Spleen (tissue), 11 donors: ENCODE results near the gene DTNB. TPM values are rescaled to one million over a fixed set of nuclear protein-coding genes. Genes with fewer than 3 reads are reported as not detected.
"Not testable (repeated sequence)": the region's sequence is repeated elsewhere in the genome, so short reads cannot be mapped to it uniquely, and the experiment has no call there.

Experiments
- DNase-seq: peaks from one replicate; pipeline ENCODE4 v3.0.0-alpha.2; 2020
- H3K27ac ChIP-seq, 8 donors: fragments of 200-600 bp; sonication (generic) in 7 of 8; 1 replicate in 4 of 8; 2 replicates in 4 of 8; pipeline versions ENCODE4 v1.5.0 to v1.8.0; 2016 to 2021; ENCODE audit warnings: inconsistent platforms in 4 of 8, mild to moderate bottlenecking in 4 of 8, moderate library complexity in 1 of 8
- H3K27me3 ChIP-seq, 7 donors: fragments of 200-600 bp; sonication (generic) in 6 of 7; replicated peaks in 1 of 7; 1 replicate in 4 of 7; 2 replicates in 3 of 7; pipeline versions ENCODE4 v1.5.0 to v1.8.0; 2016 to 2021; ENCODE audit warnings: inconsistent platforms in 3 of 7, mild to moderate bottlenecking in 1 of 7
- H3K36me3 ChIP-seq, 6 donors: fragments of 200-600 bp; sonication (generic) in 5 of 6; 1 replicate in 4 of 6; 2 replicates in 2 of 6; pipeline versions ENCODE4 v1.5.0 to v1.8.0; 2016 to 2021; ENCODE audit warnings: inconsistent platforms in 2 of 6
- H3K4me1 ChIP-seq, 6 donors: fragments of 200-600 bp; sonication (generic) in 5 of 6; 1 replicate in 3 of 6; 2 replicates in 3 of 6; pipeline versions ENCODE4 v1.5.0 to v1.8.0; 2016 to 2021; ENCODE audit warnings: inconsistent platforms in 3 of 6
- H3K4me3 ChIP-seq, 8 donors: fragments of 200-600 bp; sonication (generic) in 7 of 8; 1 replicate in 4 of 8; 2 replicates in 4 of 8; pipeline versions ENCODE4 v1.5.0 to v1.8.0; 2016 to 2021; ENCODE audit warnings: inconsistent platforms in 4 of 8, mild to moderate bottlenecking in 4 of 8, moderate library complexity in 2 of 8
- H3K9me3 ChIP-seq, 8 donors: fragments of 200-600 bp; sonication (generic) in 7 of 8; 1 replicate in 4 of 8; 2 replicates in 4 of 8; pipeline versions ENCODE4 v1.5.0 to v1.8.0; 2016 to 2021; ENCODE audit warnings: inconsistent platforms in 4 of 8
- CTCF ChIP-seq, 11 experiments: fragments of 200-600 bp in 7 of 11; fragments of 450-650 bp in 4 of 11; sonication (generic) in 4 of 11; IDR thresholded peaks in 8 of 11; conservative IDR thresholded peaks in 3 of 11; 1 replicate in 7 of 11; 2 replicates in 4 of 11; pipeline versions ENCODE4 v1.4.0 to v1.8.0; 2016 to 2021; ENCODE audit warnings: antibody characterized with exemption in 11 of 11, inconsistent platforms in 4 of 11, mild to moderate bottlenecking in 1 of 11
- POLR2A ChIP-seq, 3 donors: fragments of 450-650 bp; IDR thresholded peaks; one replicate each; pipeline ENCODE4 v1.5.1; 2017; ENCODE audit warnings: antibody characterized with exemption in 3 of 3, mild to moderate bottlenecking in 1 of 3
- POLR2AphosphoS5 ChIP-seq, 3 donors: sonication (generic); formaldehyde crosslinking; IDR thresholded peaks; one replicate each; pipeline ENCODE4 v1.5.1; 2017; ENCODE audit warnings: antibody characterized with exemption in 3 of 3
- WGBS, 5 donors: extraction: QIAGEN DNeasy Blood & Tissue Kit in 3 of 5; methylation state at CpG; one replicate each; pipeline versions ENCODE4 v1.1.5 to v1.1.7; 2013 to 2018; 5-methylcytosine and 5-hydroxymethylcytosine counted together
- intact Hi-C: fragments of 100-400 bp; cut with DNase I; formaldehyde crosslinking; loops from one replicate; pipeline ENCODE4 v1.15.0; 2023; ENCODE audit warnings: low total_unique reads
- polyA plus RNA-seq, 3 donors: library from polyadenylated mRNA; stranded (reverse); fragments of 200-250 nt; gene quantifications; one replicate each; pipeline ENCODE4 v1.2.1, GENCODE V29; 2013
- total RNA-seq, 7 donors: library from RNA; depleted of rRNA in 3 of 7; stranded (reverse); fragments of >200 nt in 3 of 7; fragmentation: NEBNext Ultra II Directional in 4 of 7; extraction: Animal tissue kit (Norgen Biotek cat#: 25700) in 4 of 7; gene quantifications; one replicate each; pipeline versions ENCODE4 v1.1.0 to v1.2.1, GENCODE V29; 2016 to 2021
- donor health status: healthy with polysubstance abuse.
- donor health status: DM: no; HTN: no; CAD: no; lungs with moderate emphysema.
- donor health status: DM: no; HTN: no; CAD: no.
- donor health status: Bipolar disorder and iron deficiency.
- donor health status: healthy.
- donor health status: DM: no; HTN: no; CAD: no.
- donor health status: DM: yes; HTN: yes; CAD: no.

Gene DTNB
- total and polyA plus RNA-seq, 10 donors = 4.5 to 28.9 (median 20.4) TPM

- WGBS, 5 donors = 63 to 98% (median 92%) methylated on average over 3 of the region's 3 CpGs
- TF ChIP-seq CTCF (IDR thresholded peaks at IDR 0.05 in 8 of 11, conservative IDR thresholded peaks at IDR 0.05 in 3 of 11) (no peak), POLR2AphosphoS5 (IDR thresholded peaks at IDR 0.05) (no peak), POLR2A (IDR thresholded peaks at IDR 0.05) (no peak)
- Histone ChIP-seq H3K27ac (no peak overlapping the region), H3K36me3 (peaks cover 0 to 20% (median 0%) of the 10 kb centered on the region in 6 donors), H3K4me3 (no peak overlapping the region), H3K27me3 (no peaks in the 10 kb centered on the region), H3K9me3 (no peaks in the 10 kb centered on the region), H3K4me1 (no peaks in the 10 kb centered on the region)
- intact Hi-C loops = no loop called here
- DNase-seq = no peak
Measured at GRCh38 chr2:25642298-25642697, 31.1 kb downstream of the DTNB start.

GRCh38 chr2:25639696-25640095 is 33.7 kb downstream of the DTNB start:
- DNase-seq = no peak
- TF ChIP-seq CTCF (IDR thresholded peaks at IDR 0.05 in 8 of 11, conservative IDR thresholded peaks at IDR 0.05 in 3 of 11) (no peak), POLR2A (IDR thresholded peaks at IDR 0.05) (no peak), POLR2AphosphoS5 (IDR thresholded peaks at IDR 0.05) (no peak)
- Histone ChIP-seq H3K9me3 (no peaks in the 10 kb centered on the region), H3K36me3 (peaks cover 0 to 16% (median 0%) of the 10 kb centered on the region in 6 donors), H3K4me1 (no peaks in the 10 kb centered on the region), H3K27me3 (no peaks in the 10 kb centered on the region), H3K27ac (no peak overlapping the region), H3K4me3 (no peak overlapping the region)
- intact Hi-C loops = no loop called here
- WGBS, 5 donors = 95 to 98% (median 97%) methylated on average over 17 of the region's 17 CpGs

GRCh38 chr2:25639131-25639530 is 34.2 kb downstream of the DTNB start:
- H3K4me3 ChIP-seq = no peak overlapping the region
- no peak overlapping the region for H3K27ac ChIP-seq
- peaks cover 0 to 10% (median 0%) of the 10 kb centered on the region in 6 donors for H3K36me3 ChIP-seq
- no peaks in the 10 kb centered on the region for H3K27me3 ChIP-seq
- no peak for DNase-seq
- no peaks in the 10 kb centered on the region for H3K9me3 ChIP-seq
- intact Hi-C loops = no loop called here
- H3K4me1 ChIP-seq = no peaks in the 10 kb centered on the region
- WGBS, 5 donors = 79 to 89% (median 84%) methylated on average over 8 to 9 of the region's 9 CpGs
- TF ChIP-seq POLR2AphosphoS5 (IDR thresholded peaks at IDR 0.05) = no peak
- TF ChIP-seq POLR2A (IDR thresholded peaks at IDR 0.05) = no peak
- no peak for TF ChIP-seq CTCF (IDR thresholded peaks at IDR 0.05 in 8 of 11, conservative IDR thresholded peaks at IDR 0.05 in 3 of 11)

DNA sequence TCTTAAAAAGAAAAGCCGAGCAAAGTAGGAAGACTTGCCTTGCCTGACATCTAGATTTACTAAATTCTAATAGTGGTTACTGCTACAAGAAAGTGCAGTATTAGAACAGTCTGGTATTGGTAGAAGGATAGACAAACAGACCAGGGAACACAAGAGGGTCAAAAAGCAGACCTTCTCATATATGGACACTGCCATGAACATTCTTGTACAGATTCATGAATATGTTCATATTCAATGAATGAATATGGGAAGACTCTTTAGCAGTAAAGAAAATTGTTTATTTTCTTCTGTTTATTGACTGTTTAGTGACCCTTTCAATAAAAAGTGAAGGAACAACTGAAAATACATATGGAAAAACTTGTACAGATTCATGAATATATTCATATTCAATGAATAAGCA is 37.6 kb downstream of the DTNB start:
- peaks cover 0 to 8% (median 0%) of the 10 kb centered on the region in 6 donors for H3K36me3 ChIP-seq
- no peaks in the 10 kb centered on the region for H3K9me3 ChIP-seq
- H3K4me1 ChIP-seq = no peaks in the 10 kb centered on the region
- TF ChIP-seq CTCF (IDR thresholded peaks at IDR 0.05 in 8 of 11, conservative IDR thresholded peaks at IDR 0.05 in 3 of 11) = no peak
- TF ChIP-seq POLR2AphosphoS5 (IDR thresholded peaks at IDR 0.05) = no peak
- no peak for TF ChIP-seq POLR2A (IDR thresholded peaks at IDR 0.05)
- no peak for DNase-seq
- 93 to 98% (median 98%) methylated on average over 1 of the region's 1 CpG for WGBS, 5 donors
- H3K27me3 ChIP-seq = no peaks in the 10 kb centered on the region
- intact Hi-C loops = no loop called here
- H3K4me3 ChIP-seq = no peak overlapping the region
- H3K27ac ChIP-seq = no peak overlapping the region

DNA sequence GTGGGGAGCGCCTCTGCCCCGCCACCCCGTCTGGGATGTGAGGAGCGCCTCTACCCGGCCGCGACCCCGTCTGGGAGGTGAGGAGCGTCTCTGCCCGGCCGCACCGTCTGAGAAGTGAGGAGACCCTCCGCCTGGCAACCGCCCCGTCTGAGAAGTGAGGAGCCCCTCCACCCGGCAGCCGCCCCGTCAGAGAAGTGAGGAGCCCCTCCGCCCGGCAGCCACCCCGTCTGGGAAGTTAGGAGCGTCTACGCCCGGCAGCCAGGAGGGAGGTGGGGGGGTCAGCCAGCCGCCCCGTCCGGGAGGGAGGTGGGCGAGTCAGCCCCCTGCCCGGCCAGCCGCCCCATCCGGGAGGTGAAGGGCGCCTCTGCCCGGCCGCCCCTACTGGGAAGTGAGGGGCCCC is 39.6 kb downstream of the DTNB start:
- H3K4me1 ChIP-seq, intact Hi-C loops, H3K36me3 ChIP-seq, H3K27ac ChIP-seq, H3K27me3 ChIP-seq, H3K4me3 ChIP-seq, DNase-seq, H3K9me3 ChIP-seq: not testable (repeated sequence)
- 86 to 95% (median 93%) methylated on average over 7 to 34 of the region's 34 CpGs for WGBS, 5 donors
